Amniotic stem cell (primary cell): Measurements from ENCODE around the gene GRID2.
A peak's percentile ranks its signal among the peaks of the same experiment; 100 is the strongest.
"Not testable (repeated sequence)": the region's sequence is repeated elsewhere in the genome, so short reads cannot be mapped to it uniquely, and the experiment has no call there.

Experiments used
- DNase-seq: peaks from one replicate; lab custom pipeline; 2025; lab: John Stamatoyannopoulos, UW

GRID2 gene

GRCh38 chr4:92305148-92305877 is 1.5 kb downstream of the GRID2 start:
- no peak for DNase-seq

GRCh38 chr4:92305878-92306520 is 2.2 kb downstream of the GRID2 start:
- no peak for DNase-seq

DNA sequence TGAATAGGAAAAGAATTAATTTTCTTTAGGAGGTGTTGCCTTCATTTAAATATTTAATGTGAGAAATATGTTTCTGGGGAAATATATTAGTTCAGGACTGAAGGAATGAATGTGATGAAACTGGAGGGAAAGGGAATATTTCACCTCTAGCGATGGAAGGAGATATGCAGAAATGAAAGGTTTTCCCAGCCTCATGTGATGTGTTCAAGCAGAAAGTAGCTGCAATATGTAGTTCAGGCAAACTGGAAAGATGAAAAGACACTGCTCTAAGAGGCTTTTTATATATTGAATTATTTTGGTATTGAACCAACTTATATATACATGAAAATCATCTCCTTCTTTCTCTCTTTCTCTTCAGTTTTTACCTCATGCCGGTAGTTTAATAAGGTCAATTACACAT is 3.4 kb downstream of the GRID2 start:
- DNase-seq: no peak

- no peak for DNase-seq
These were observed 4.1 kb downstream of the GRID2 start for GRCh38 chr4:92307866-92308265.

- DNase-seq: no peak
These were observed 13.3 kb downstream of the GRID2 start for GRCh38 chr4:92317047-92317446.

- DNase-seq: no peak
These were observed 24.3 kb downstream of the GRID2 start for GRCh38 chr4:92328095-92328494.

GRCh38 chr4:92333016-92333415 is 29.2 kb downstream of the GRID2 start:
- DNase-seq: no peak

DNA sequence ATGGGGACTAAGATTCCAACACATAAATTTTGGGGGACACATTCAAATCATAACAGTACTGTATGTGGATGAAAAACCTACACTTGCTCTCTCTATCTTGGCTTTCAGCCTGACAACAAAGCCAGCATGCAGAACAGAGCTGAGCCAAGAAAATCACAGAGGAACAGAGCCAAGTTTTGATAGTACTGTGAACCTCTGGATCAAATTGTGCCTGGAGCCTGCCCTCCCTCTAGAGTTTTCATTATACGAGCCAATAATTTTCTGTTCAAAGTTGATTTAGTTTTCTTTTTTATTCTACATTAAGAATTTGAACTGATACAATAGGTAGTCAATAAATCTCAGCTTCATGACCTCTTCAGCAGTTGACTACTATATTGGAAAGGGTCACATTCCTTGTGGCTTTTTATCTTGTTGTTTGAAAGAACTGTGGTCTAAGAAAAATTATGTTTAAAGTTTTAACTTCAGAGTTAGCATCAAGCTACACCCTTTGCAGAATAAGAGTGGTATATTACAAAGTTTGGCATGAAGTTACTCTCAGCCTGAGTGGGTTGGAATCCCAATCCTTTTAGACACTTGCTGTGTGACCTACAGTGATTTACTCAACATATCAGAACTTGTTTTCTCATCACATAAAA is 31.1 kb downstream of the GRID2 start:
- no peak for DNase-seq

- DNase-seq: no peak
These were observed 35.9 kb downstream of the GRID2 start for GRCh38 chr4:92339676-92340075.

DNA sequence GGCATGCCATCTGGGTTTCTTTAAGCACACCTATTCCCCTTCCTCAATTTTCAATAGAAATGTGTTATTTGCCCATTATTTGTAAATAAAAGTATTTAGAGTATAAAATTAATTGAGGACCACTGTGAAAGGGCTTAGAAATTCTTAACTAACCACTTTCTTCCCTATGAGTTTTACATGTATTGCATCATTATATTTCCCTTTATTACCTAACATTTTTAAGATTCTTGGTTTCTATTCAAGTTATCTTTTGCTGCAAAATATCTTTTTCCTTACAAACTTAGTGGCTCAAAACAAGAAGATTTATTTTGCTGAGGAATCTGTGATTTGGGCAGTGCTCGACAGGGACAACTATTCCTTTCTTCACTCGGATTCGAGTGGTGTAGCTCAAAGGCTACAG is 40.5 kb downstream of the GRID2 start:
- DNase-seq: no peak

DNA sequence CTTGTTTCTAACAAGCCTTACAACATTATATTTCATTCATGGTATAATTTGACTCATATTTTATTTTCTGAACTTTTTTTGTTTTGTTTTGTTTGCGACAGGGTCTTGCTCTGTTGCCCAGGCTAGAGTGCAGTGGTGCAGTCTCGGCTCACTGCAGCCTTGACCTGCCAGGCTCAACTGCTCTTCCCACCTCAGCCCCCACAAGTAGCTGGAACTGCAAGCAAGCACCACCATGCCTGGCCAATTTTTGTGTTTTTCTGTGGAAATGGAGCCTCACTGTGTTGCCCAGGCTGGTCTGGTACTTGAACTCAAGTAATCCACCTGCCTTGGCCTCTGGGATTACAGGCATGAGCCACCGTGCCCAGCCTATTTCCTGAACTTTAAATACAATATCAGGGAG is 42.5 kb downstream of the GRID2 start:
- DNase-seq: no peak

GRCh38 chr4:92357966-92358365 is 54.2 kb downstream of the GRID2 start:
- no peak for DNase-seq

GRCh38 chr4:92359491-92359890 is 55.7 kb downstream of the GRID2 start:
- DNase-seq: no peak

- no peak for DNase-seq
These were observed 58.3 kb downstream of the GRID2 start for GRCh38 chr4:92362028-92362427.

DNA sequence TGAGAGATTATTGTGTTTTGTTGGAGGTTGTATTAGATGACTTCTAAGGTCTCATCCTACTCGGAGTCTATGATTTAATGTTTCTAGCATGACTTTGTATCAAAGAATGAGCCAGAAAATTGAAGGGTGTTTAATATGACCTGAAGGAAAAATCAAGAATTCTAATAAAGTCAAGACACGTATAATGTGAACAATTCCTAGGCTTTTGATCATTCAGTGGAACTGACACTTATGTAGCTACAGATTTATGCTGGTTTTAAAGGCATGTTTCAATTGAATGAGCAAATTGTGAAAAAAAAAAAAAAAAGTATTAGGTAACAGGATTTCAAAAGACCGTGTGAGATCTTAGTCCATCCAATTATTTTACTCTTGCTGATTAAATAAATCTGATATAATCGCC is 64.9 kb downstream of the GRID2 start:
- no peak for DNase-seq

DNA sequence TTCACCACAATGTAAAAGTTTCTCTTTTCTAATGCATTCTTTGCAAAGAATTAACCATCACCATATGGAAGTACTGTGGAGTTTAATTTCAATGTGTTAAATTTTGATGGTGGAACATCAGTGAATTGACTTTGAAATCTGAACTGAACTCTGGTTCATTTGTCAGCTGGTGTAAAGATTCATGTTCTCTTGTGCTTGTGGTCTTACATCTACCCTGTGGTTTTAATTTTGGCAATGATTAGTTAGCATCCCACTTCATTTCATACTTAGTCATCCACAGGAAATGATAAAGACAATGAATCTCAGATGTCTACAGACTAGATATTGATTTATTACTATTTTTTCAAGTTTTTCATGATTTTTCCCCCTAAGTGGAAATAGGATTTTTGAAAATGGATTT is 77.8 kb downstream of the GRID2 start:
- DNase-seq: no peak

DNA sequence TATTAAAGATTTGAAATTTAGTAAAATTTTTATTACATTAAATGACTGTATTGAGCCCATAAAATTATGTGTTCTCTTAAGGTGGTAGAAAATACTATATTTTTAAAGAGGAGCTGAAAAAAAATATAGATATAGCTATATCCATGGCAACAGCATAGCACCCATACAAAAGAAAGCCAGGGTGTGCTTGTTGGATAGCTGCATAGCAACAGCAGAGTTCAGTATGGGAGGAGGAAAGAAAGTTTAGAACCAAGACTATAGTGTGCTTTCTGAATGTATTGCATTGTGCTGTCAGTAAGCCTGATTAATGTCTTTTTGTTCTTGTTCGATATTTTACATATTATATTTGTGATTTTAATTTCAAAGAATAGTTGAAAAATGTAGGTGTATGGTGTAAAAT is 78.4 kb downstream of the GRID2 start:
- DNase-seq: no peak

DNA sequence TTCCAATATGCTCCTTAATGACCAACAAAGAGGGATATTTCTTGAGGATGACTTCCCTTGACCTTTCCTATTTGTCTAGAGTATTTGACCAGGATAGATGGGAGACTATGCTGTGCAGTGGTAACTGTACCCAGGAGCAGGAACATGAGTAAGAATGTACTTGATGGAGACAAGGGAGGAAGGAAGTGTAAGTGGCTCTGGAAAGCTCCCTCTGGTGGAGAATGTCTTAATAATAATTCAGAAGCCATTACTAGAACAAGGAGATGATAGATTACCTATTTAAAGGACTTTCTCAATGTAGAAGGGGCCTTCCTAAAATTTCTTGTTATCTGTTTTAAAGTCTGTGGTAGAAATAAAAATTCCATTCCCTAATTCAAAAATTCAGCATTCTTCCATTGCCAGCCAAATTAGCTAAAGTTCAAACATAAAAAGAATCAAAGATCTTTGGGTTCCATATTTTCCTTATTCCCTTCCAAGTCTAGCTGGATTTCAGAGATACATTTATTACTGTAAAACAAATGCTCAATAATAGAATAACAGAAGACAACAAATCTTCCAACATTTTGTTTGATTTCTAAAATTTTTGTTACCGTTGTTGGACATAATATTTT is 83.8 kb downstream of the GRID2 start:
- DNase-seq: peak; percentile 10

- no peak for DNase-seq
These were observed 95.3 kb downstream of the GRID2 start for GRCh38 chr4:92399032-92399431.

DNA sequence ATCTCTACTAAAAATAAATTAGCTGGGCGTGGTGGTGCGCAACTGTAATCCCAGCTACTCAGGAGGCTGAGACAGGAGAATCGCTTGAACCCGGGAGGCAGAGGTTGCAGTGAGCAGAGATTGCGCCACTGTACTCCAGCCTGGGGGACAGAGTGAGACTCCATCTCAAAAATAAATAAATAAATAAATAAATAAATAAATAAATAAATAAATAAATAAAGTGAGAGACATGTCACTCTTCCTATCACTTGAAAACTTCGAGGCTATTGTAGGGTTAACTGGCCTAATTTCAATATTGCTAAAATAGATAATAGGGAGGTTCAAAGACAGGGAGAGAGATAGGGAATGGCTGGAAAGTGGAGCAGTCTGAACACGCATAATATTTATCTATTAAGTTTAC is 99.8 kb downstream of the GRID2 start:
- DNase-seq: not testable (repeated sequence)

GRCh38 chr4:92406488-92406887 is 102.7 kb downstream of the GRID2 start:
- DNase-seq: no peak

DNA sequence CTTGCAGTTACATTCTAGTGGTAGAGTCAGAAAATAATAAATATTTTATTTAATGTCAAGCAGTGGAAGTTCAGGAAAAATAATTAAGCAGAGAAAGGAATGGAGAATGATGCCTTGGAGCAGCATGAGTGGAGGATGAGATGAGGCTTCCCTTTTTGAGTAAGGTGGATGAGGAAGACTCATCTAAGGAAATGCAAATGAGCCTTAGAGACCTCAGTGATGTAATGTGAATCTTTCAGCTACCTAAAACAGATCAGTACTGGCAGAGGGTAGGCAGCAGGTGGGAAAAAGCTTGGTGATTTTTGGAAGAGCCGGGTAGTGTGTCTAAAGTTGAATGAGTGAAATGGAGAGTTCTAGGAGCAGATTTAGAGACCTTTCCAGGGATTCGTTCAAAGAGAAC is 118.2 kb downstream of the GRID2 start:
- DNase-seq: no peak

- no peak for DNase-seq
These were observed 129.5 kb downstream of the GRID2 start for GRCh38 chr4:92433272-92433758.
